Retina (tissue), 1 donor: ENCODE data around the gene PBX3.

Experiments
- DNase-seq: peaks from one replicate; pipeline ENCODE4 v3.0.0-alpha.2; 2016

Gene PBX3

GRCh38 chr9:125883565-125884217, 136.5 kb downstream of the PBX3 start:
- no peak for DNase-seq

DNA sequence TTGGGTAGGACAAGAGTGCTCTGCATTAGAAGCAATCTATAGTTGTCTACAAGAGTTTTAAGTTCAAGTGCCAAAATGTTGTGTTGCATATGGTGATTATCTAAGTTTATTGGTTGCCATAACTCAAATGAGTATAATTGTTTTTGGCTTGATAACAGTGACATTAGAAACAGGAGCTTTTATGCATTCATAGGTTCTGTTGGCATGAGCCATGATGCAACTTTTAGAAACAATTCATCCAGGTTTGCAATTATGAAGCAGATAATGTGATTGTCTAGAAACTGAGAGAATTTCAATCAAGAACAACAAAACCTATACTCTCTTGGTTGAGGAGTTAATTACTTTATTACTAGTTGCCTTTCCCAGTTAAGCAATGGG, 137.0 kb downstream of the PBX3 start:
- no peak for DNase-seq

GRCh38 chr9:125885405-125886034, 138.3 kb downstream of the PBX3 start:
- DNase-seq, result no peak

DNA sequence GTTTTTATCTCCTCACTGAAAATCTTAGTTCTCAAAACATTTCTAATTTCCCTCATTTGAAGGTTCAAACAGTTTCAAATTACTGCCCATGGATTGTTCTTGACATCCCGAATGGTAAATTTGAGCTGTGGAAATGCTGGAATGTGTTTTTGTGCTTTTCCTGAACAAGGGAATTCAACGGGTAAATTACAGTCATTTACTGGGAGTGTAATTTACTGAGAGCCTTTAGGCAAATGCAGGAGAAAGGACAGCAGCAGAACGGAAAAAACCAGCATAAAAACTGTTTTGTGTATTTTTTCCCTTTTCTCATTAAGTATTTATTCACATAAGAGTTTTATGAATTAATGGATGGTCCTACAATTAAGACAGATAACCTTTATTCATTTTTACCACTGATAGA, 139.2 kb downstream of the PBX3 start:
- DNase-seq, result no peak

DNA sequence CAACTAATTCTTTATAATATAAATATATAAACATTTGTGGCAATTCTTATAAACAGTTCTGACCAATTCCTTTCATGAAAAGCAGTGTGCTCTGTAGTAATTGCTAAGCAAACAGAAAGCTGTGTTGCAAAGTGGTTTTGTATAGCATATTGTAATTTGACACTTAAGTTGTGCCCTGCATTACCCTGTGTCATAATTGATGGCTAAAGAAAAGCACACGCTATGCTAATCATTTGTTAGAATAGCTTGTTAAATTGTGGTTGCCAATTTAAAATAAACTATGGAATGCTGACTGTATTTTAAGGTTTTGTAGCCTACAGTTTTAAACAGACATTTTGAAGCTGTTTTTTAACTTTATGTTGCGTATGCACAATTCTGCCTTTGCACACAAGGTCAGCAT, 140.0 kb downstream of the PBX3 start:
- no peak for DNase-seq

GRCh38 chr9:125888211-125888610, 141.0 kb downstream of the PBX3 start:
- DNase-seq, result no peak

GRCh38 chr9:125889112-125889475, 141.9 kb downstream of the PBX3 start:
- DNase-seq, result peak; percentile 82

- DNase-seq, result peak; percentile 74
Observed at GRCh38 chr9:125889476-125890419, 142.6 kb downstream of the PBX3 start.

DNA sequence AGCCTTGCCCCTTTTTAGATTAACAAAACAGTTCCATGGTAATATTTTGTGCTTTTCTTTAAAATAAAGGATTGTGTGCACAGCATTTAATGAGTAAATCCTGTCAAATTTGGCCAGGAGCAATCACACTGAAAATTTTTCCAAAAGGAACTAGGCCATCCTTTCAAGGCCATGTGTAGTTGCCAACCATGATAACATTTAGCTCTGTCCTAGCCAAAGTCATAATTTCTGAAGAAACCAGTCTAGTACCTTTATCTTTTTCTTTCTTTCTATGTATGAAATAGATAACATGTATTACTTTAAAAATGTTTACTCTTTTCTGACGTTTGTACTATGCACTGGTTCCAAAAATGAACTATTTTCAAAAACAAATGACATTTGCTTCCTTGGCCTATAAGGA, 143.7 kb downstream of the PBX3 start:
- DNase-seq, result no peak

DNA sequence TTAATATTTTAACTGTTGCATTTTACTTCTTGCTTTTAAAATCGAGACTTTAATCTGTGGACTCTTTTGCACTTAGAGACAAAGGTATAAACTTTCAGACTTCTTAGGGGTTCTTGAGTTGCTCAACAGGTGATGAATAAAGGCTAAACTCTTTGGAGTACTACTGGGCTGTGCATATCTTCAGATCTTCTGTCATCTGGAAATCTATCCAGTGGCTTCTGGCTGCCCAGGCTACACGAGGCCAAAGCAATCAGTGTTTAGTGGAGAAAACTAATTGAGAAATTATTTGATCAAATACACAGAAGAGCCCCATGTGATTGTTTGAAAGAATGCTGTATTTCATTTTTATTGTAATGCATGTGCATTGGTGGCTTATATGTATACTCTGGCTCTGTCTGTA, 146.1 kb downstream of the PBX3 start:
- DNase-seq, result no peak

GRCh38 chr9:125894566-125894965, 147.4 kb downstream of the PBX3 start:
- DNase-seq, result no peak

DNA sequence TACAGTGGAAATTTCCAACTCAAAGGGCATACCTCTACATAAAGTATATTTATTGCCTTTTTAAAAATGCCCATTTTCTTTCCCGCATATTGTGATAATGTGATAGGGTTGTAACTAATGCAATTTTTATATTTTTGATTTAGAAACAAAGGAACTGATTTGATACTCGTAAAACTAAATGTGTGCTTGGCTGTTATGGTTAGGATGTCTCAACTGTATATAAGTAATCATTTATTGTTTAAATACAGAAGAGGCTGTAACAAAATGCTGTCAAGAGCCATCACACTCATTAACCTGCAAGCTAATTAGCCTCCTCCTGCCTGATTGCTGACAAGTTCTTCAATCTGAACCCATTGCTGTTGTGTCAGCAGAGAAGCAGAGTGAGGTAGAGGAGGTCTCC, 149.2 kb downstream of the PBX3 start:
- DNase-seq, result no peak

GRCh38 chr9:125896964-125897363, 149.8 kb downstream of the PBX3 start:
- no peak for DNase-seq

DNA sequence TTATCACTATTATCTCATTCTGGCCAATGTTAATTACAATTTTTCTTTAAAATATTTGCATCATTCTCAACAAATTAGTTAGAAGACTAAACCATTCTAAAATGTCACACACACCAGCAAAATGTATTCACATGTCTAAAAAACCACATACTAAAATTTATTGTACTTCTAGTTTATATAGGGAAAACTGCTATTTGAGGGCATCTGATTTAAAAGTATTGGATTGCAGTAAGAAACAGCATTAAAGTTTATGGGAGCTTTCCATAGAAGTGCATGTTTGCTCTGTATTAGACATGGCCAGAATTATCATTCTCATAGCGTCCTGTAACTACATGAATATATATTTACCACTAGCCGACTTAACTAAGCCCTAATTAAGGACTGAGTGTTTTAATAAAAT, 150.3 kb downstream of the PBX3 start:
- DNase-seq, result no peak

- DNase-seq, result no peak
Observed at GRCh38 chr9:125902214-125902613, 155.0 kb downstream of the PBX3 start.

GRCh38 chr9:125902831-125903512, 155.8 kb downstream of the PBX3 start:
- no peak for DNase-seq

DNA sequence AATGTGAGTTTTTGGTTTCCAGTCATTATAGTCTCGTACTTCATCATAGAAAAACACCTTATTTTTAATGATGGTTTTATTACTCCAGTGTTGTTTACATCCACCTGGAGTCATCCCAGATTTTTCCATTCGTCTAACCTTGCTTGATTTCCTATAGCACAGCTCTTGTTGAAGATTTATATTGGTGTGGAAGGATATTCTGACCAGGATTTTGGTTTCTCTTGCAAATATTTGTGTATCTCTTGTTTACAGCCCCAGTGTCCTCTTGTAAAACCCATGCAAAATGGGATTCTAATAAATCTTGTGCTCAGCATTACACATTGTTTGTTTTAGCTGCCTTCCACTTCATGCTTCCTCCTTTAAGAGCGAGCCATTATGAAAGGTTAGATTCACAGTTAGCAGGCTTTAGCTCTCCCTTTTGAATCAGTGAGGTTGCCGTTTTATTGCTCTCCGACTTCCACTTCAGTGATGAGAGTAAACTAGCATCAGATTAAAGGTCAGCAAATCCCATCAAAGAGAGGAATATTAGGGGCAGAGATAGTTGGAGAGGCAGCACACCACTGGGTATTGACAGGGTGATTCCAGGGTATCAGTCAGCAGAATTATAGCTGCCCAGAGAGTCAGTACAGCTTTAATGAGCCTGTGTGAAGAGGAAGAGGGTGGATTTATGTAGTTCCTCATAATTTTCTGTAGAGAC, 157.1 kb downstream of the PBX3 start:
- no peak for DNase-seq

DNA sequence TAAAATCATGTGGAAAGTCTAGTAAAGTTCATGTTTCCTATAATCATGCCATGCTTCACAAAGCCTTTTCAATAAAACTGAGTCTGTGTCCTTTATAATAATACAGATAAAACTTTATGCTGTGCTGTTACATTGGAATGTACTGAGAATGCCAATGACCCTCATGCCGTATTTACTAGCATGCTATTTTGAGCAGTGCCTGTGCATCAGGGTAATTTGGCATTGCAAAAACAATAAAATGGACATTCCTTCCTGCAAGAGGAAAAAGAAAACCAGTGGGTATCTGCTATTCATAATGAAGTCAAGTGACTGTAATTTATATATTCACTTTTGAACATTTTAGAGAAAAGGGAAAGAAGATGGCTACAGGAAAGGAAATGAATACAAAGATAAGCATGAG, 159.0 kb downstream of the PBX3 start:
- no peak for DNase-seq

GRCh38 chr9:125906893-125907292, 159.7 kb downstream of the PBX3 start:
- DNase-seq, result no peak

DNA sequence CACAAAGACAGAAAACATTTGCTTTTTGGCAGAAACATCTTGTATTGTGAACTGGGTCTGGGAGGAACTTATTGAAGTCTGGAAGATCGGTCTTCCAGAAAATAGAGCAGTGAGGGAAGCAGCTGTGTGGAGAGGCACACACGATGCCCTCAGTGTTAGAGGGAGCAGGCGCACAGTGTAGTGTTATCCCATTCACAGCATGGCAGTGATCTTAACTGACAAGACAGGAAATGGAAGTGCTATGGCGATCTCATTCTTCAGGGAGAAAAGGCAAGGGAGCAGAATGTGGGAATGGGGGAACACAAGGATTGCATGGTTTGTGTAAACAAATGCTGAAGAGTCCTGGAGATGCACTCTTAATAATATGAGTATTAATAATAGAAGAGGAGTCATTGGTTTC, 161.0 kb downstream of the PBX3 start:
- DNase-seq, result no peak

GRCh38 chr9:125908966-125909365, 161.8 kb downstream of the PBX3 start:
- DNase-seq, result no peak

DNA sequence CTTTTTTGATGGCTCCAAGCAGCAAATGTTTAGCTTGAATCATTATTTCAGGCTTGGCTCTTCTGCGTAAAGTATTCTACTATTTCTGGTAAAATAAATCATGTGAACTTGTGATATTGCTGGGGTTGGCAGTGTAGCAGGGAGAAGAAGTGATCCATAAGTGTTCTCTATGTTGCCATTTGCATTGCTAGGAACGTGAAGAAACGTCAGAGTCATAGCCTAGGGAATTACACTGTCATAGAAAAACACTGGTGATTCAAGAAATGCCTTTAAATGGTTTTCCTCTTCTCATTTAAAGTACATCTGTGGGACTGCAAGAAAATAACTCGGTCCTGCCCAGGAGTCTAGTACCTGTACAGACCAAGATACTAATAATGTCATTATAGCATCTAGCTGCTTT, 162.3 kb downstream of the PBX3 start:
- no peak for DNase-seq

- no peak for DNase-seq
Observed at GRCh38 chr9:125910286-125910685, 163.1 kb downstream of the PBX3 start.
